HAP-1 (cell line): ENCODE data around the gene FOXP1.

Experiments used
- DNase-seq, 2 experiments: peaks; one replicate each; pipeline ENCODE4 v3.0.0-alpha.2; 2016 to 2020; ENCODE audit warnings: low spot score in 2 of 2
- H3K27me3 ChIP-seq: fragments of 250-450 bp; sonication (Bioruptor Pico); 2 replicates; pipeline ENCODE4 v1.5.1; 2020; ENCODE audit warnings: low read depth, mild to moderate bottlenecking, moderate library complexity
- H3K36me3 ChIP-seq: fragments of 250-450 bp; sonication (Bioruptor Pico); replicated peaks from 2 replicates; pipeline ENCODE4 v1.5.1; 2020; ENCODE audit warnings: mild to moderate bottlenecking
- H3K4me1 ChIP-seq: fragments of 250-450 bp; sonication (Bioruptor Pico); 2 replicates; pipeline ENCODE4 v1.5.1; 2020; ENCODE audit warnings: mild to moderate bottlenecking
- H3K4me3 ChIP-seq: fragments of 250-450 bp; sonication (Bioruptor Pico); 2 replicates; pipeline ENCODE4 v1.5.1; 2020; ENCODE audit warnings: mild to moderate bottlenecking, moderate library complexity
- H3K9me3 ChIP-seq: fragments of 250-450 bp; sonication (Bioruptor Pico); 2 replicates; pipeline ENCODE4 v1.5.1; 2020; ENCODE audit warnings: mild to moderate bottlenecking, moderate library complexity
- in situ Hi-C: fragments of 300-500 bp; cut with MboI; formaldehyde crosslinking; loops from 3 replicates; pipeline ENCODE4 v1.14.3; 2020; ENCODE audit warnings: low sequenced_read_pairs, inconsistent platforms, mixed read lengths

FOXP1 gene

GRCh38 chr3:71547249-71548198 is 36.0 kb downstream of the FOXP1 start:
- Histone ChIP-seq H3K9me3 (no peaks in the 10 kb centered on the region), H3K27me3 (no peaks in the 10 kb centered on the region), H3K36me3 (no peaks in the 10 kb centered on the region), H3K4me1 (peaks cover 9% of the 10 kb centered on the region; the same call in 1 of the 2 replicates), H3K4me3 (no peak overlapping the region)
- DNase-seq: no peak
- in situ Hi-C loops: no loop called here

DNA sequence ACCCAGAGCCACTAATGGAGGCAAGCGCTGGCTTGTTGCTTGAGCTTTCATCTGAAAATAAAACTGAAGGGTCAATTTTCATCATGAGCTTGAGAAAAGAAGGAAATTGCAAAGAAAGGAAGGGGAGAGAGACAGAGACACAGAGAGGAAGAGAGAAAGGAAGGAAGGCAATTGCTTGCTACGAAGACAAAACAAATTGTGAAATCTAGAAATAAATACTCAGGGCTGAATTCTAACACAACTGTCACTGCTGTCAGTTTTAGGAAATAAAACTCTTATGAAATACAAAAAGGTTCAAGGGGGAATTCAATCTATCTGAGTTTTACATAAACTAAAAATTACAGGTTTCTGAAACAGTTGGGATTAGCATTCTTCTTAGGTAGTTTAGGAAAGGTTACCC is 36.7 kb downstream of the FOXP1 start:
- H3K4me3 ChIP-seq: no peak overlapping the region
- H3K4me1 ChIP-seq: peaks cover 14% of the 10 kb centered on the region
- in situ Hi-C loops: no loop called here
- no peaks in the 10 kb centered on the region for H3K27me3 ChIP-seq
- no peaks in the 10 kb centered on the region for H3K36me3 ChIP-seq
- DNase-seq: no peak
- no peaks in the 10 kb centered on the region for H3K9me3 ChIP-seq

DNA sequence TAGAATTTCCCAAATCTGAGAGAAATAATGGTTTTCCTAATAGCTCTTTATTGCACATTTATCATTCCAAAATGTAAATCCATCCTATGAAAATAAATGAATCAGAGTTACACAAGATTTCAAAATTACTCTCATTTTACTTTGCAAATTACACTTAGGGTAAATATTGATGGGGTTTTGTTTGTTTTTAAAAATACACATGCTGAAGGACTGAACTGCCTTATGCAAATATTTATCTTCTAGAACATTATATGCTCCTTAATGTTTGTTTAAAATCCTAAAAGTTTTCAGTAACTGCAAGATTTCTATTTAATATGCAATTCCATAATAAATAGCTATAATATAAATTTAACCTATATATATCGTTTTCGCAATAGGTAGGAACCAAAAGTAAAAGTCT is 38.2 kb downstream of the FOXP1 start:
- H3K36me3 ChIP-seq: no peaks in the 10 kb centered on the region
- no peaks in the 10 kb centered on the region for H3K27me3 ChIP-seq
- H3K9me3 ChIP-seq: no peaks in the 10 kb centered on the region
- DNase-seq: no peak
- H3K4me1 ChIP-seq: peaks cover 25% of the 10 kb centered on the region
- in situ Hi-C loops: no loop called here
- no peak overlapping the region for H3K4me3 ChIP-seq

DNA sequence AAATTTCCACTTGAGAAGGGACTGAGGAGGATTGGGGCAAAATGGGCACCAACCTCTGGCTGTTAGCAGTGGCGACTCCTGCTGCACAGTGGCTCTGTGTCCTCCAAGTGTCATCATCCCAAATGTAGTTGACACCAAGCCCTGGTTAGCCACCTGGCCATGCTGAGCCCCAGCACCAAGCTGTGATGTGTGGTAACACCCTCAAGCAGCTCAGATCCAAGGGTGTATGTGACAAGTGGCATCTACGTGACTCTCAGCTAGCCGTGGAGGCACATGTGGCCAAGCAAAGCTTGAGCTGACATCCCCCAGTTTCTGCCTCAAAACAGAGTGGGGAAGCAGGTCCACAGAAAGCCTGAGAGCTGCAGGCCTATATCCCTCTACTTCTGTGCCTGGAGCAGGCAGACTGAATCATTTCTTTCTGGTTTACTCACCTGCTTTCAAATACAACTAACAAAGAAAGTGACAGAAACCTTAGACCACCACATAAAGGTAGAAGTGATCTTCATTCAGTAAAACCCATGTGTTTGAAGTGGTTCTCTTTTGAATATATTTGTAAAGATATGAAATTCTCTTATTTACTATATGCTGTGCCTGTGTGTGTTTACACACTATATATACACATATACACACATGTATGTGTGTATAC is 40.0 kb downstream of the FOXP1 start:
- H3K4me3 ChIP-seq: no peak overlapping the region
- no peak for DNase-seq
- H3K27me3 ChIP-seq: no peaks in the 10 kb centered on the region
- peaks cover 25% of the 10 kb centered on the region for H3K4me1 ChIP-seq
- H3K9me3 ChIP-seq: no peaks in the 10 kb centered on the region
- in situ Hi-C loops: no loop called here
- H3K36me3 ChIP-seq: no peaks in the 10 kb centered on the region

DNA sequence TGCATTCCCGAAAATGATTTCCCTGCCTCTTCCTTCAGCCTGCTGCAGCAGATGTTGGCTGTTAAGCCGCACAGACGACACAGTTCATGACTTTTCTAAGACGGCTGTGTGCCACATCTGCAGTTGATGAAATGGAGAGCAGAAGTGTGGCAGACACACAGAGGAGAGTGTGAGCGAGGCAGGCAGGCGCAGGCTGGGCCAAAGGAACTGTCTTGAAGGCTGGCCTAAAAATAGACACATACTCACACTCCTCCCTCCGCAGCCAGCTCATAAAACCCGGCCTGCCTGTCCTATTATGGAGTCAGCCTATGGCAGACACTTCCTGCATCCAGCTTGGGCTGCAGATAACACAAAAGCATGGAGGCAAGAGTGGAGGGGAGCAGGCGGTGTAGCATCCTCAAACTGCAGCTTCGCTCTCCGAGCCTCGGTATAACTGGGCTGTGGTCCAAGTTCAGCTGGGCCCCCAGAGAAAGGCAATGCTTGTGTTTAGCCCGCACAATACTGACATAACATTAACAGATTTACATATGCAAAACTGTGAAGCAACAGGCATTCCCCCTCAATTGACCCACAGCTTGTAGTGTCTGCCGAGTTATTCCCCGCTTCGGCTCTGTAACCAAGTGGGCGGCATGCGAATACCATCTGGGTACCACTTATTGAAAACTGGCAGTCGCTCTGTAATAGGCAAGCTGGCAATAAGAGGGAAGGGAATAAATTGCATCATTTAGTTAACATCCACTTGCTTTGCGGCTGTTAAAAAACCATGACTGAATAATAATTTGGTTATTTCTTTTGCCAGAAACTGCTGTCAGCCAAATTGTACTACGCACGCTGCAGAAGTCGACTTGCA is 40.8 kb downstream of the FOXP1 start:
- Histone ChIP-seq H3K36me3 (no peaks in the 10 kb centered on the region), H3K27me3 (no peaks in the 10 kb centered on the region), H3K4me1 (peaks cover 30% of the 10 kb centered on the region), H3K4me3 (no peak overlapping the region), H3K9me3 (no peaks in the 10 kb centered on the region)
- DNase-seq: peak; percentile 87 to 89
- in situ Hi-C loops: no loop called here

- H3K4me3 ChIP-seq: no peak overlapping the region
- peaks cover 30% of the 10 kb centered on the region for H3K4me1 ChIP-seq
- no peaks in the 10 kb centered on the region for H3K9me3 ChIP-seq
- H3K27me3 ChIP-seq: no peaks in the 10 kb centered on the region
- H3K36me3 ChIP-seq: no peaks in the 10 kb centered on the region
- peak in 1 of 2 experiments; percentile 59 for DNase-seq
- in situ Hi-C loops: no loop called here
Observed at GRCh38 chr3:71541313-71541712, 42.2 kb downstream of the FOXP1 start.

GRCh38 chr3:71537211-71537611 is 46.3 kb downstream of the FOXP1 start:
- Histone ChIP-seq H3K9me3 (no peaks in the 10 kb centered on the region), H3K27me3 (no peaks in the 10 kb centered on the region), H3K4me1 (peaks cover 20% of the 10 kb centered on the region), H3K4me3 (no peak overlapping the region), H3K36me3 (no peaks in the 10 kb centered on the region)
- in situ Hi-C loops: no loop called here
- DNase-seq: no peak

DNA sequence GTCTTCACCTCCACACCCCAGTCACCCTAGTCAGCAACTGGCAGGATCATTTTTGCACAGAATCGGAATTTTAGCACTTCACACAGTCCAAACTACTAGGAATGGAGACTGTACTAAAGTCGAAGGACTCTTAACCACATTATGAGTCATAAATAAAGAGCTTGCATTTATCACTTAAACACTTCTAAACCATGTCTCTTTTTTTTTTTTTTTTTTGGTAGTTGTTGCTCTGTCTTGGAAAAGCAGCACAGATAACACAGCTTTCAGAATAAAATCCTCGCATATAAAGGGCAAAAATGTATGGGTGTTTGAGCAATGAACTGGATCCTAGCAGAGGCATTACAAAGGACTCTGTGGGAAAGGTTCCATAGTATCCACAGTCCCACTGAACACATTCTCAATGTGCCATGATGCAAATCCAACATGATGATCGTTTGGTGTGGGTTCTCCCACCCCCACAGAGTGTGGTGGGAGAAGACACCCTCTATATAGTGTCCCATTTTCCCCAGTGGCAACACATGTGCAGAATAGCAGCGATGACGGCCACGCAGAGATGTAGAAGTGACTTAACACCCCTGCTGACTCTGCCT is 47.1 kb downstream of the FOXP1 start:
- no peaks in the 10 kb centered on the region for H3K9me3 ChIP-seq
- H3K36me3 ChIP-seq: no peaks in the 10 kb centered on the region
- in situ Hi-C loops: no loop called here
- peaks cover 13% of the 10 kb centered on the region for H3K4me1 ChIP-seq
- DNase-seq: no peak
- no peak overlapping the region for H3K4me3 ChIP-seq
- H3K27me3 ChIP-seq: no peaks in the 10 kb centered on the region

GRCh38 chr3:71533588-71533987 is 49.9 kb downstream of the FOXP1 start:
- Histone ChIP-seq H3K36me3 (no peaks in the 10 kb centered on the region), H3K4me1 (peaks cover 10% of the 10 kb centered on the region; the same call in 1 of the 2 replicates), H3K9me3 (no peaks in the 10 kb centered on the region), H3K27me3 (no peaks in the 10 kb centered on the region), H3K4me3 (no peak overlapping the region)
- DNase-seq: no peak
- in situ Hi-C loops: no loop called here

GRCh38 chr3:71532639-71533395 is 50.7 kb downstream of the FOXP1 start:
- no peaks in the 10 kb centered on the region for H3K36me3 ChIP-seq
- DNase-seq: no peak
- no peaks in the 10 kb centered on the region for H3K9me3 ChIP-seq
- in situ Hi-C loops: no loop called here
- peaks cover 5% of the 10 kb centered on the region; the same call in 1 of the 2 replicates for H3K4me1 ChIP-seq
- no peaks in the 10 kb centered on the region for H3K27me3 ChIP-seq
- H3K4me3 ChIP-seq: no peak overlapping the region

- in situ Hi-C loops: no loop called here
- DNase-seq: no peak
- Histone ChIP-seq H3K4me1 (peaks cover 5% of the 10 kb centered on the region; the same call in 1 of the 2 replicates), H3K4me3 (no peak overlapping the region), H3K27me3 (no peaks in the 10 kb centered on the region), H3K9me3 (no peaks in the 10 kb centered on the region), H3K36me3 (no peaks in the 10 kb centered on the region)
Observed at GRCh38 chr3:71530903-71531530, 52.5 kb downstream of the FOXP1 start.

DNA sequence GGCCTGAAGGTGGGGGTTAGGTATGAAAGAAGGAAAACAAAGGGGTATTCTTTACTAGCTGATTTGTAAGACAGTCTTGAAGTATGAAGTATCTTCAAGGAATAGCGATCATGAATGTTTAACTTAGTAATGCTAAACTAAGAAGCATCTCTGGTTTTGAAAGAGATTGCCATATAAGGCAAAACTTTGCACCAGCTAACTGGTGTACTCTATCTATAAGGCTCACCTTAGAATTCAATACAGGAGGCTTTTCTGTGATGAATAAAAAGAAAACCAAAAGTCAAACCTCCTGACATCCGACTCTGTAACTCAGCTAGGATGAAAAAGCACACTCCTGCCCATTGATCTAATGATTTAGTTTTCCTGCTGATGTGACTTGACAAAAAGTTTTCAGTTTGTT is 54.7 kb downstream of the FOXP1 start:
- Histone ChIP-seq H3K4me3 (no peak overlapping the region), H3K4me1 (peaks cover 12% of the 10 kb centered on the region), H3K27me3 (no peaks in the 10 kb centered on the region), H3K9me3 (no peaks in the 10 kb centered on the region), H3K36me3 (no peaks in the 10 kb centered on the region; the same call in 1 of the 2 replicates)
- in situ Hi-C loops: no loop called here
- DNase-seq: no peak
